Stimulated activated CD4-positive, alpha-beta T cell treated with anti-CD3 and anti-CD28 coated beads, Interleukin-2, amount 100 ng/mL, for 48 hours (primary cell): ENCODE measurements around the gene NFIB.

Source experiments
- DNase-seq, 2 donors: peaks; one replicate each; pipeline ENCODE4 v3.0.0-alpha.2; 2020

NFIB gene

DNA sequence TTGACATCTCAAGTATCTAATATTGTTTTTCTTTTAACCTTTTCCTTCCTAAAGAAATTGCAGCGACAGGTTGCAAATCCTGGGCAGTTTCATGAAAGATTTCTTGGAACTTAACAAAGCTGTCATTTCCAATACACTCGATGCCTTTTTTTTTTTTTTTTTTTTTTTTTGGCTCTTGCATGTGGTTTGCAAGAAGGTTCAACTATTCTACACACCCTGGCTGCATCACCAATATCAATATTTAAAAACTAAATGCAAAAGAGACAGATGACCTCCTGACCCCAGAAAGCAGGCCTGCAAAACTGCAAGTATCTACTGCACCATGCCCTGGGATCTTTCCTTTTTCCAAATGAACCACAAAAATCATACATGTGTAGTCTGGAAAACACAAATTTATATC lies 4.4 kb upstream of the NFIB start:
- no peak for DNase-seq

GRCh38 chr9:14317667-14318320 lies 3.9 kb upstream of the NFIB start:
- DNase-seq: no peak

DNA sequence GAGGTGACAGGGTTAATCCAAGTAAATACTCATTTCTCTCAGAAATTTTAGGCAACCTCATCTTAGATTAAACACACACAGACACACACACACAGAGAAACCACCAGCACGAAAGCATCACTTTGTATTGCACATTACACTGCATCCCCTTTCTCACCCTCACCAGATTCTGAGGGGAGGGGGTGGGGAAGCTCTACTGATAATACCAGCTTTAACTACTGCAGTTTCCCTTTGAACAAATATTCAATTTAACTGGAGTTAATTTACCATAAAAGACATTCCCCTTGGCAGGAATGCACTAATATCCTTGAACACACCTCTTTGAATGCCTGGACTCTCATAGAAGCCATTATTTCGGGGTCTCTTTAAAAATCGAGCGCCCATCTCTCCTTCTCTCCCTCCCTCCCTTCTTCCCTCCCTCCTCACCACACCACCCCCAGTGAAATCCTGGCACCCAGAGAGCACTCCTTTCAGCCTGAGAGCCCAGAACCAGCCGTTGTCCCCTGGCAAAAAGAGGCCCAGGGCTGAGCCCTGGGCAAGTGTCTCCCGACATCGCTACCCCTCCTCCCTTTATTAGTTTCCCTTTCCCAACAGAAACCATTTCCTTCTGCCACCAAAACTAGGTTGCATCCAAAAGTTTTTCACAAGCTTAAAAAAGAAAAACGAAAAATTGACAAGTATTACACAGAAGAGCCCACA lies 2.8 kb upstream of the NFIB start:
- DNase-seq: no peak

DNA sequence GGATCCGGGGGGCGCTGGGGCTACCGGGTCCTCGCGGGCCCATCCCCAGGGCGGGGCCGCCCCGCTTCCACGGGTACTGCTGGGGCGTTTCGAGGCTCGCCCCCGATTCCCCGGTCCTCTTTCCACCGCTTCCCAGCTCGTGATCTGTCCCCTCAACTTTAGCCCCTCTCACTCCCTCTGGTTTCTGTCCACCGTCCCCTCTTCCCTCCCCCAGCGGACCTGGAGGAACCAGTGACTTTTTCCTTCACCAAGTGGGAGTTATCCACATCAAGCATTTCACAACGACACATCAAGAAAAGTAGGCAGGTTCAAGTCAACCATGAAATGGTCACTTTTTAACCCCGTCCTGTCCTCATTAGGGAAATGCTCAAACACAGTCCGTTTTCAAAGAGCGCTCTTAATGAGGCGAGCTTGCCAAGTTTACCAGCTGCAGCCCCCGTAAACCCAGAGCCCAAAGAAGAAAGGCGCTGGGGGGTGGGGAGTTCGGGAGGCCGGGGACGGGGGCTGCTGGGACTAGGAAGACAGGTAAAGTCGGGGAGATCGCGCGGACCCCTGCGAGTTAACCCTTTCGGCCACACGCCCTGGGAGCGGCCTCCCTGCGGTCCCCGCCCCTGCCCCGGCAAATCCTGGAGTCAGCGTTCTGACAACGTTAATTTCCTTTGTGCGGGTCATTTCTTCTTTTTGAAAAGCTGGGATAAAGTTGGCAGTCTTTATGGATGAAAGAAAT lies 2.1 kb upstream of the NFIB start:
- DNase-seq: no peak

DNA sequence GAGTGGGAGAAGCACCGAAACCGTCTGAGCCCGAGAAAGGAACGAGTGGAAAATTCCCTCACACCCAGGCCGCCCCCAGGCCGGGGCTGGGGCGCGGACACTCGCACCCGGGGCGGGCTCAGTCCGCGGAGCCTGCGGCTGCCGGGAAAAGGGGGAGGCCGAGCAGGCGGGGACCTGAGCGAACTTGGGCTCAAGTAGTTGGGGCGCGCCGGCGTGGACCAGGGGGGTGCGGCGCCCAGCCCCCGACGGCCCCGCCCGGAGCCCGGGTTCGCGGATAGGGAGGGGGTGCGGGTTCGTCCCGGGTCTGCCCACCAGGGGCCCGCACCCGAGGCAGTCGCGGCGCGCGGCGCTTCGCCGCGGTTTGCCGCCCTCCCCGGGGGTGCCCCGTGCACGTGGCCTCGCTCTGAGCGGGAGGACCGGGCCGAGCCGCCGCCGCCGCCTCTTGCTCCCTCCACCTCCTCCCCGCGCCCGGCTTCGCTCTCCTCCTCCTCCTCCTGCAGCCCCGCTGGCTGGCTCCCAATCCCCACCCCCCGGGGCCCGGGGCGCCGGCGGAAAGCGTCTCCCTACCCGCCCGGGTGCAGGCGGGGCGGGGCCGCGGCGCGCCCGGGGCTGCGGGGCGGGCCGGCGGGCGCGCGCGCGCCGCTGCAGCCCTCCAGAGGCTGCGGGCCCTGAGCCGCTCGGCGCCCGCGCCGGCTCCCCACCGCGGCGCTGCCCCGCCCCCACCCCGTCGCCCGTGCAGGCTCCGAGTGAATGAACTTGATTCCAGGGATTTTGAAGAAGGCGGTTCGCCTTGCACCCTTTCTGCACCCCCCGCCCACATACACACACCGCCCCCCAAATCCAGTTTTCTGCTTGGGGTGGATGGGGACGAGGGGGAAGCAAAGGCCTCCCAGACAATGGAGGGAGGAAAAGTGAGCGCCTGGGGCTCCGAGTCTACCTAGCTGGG lies 1.3 kb upstream of the NFIB start:
- DNase-seq: no peak

DNA sequence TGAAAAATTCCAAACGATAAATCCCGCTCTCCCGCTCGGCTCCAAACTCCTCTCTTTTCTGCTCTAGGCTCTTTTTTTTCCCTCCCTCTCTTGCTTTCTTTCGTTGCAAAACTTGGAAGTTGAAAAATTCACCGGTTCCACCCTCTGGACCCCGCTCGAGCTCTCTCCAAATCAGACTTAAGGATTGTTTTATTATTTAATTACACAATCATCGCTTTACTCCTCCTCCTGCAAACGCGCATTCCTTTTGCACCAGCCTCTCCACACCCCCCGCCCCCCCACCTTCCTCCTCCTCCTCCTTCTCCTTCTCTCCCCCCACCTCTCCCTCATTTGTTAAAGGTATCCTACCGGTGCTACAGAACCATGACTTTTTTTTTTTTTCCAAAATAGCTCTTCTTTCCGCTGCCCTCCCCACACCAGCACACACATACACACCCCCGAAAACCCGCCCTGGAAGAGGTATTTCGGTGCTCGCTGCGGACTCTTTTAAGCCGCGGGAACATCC lies 535 bp upstream of the NFIB start:
- DNase-seq: no peak

GRCh38 chr9:14313378-14313940 lies 482 bp downstream of the NFIB start:
- no peak for DNase-seq

GRCh38 chr9:14312719-14313377 lies 1.1 kb downstream of the NFIB start:
- DNase-seq: no peak

DNA sequence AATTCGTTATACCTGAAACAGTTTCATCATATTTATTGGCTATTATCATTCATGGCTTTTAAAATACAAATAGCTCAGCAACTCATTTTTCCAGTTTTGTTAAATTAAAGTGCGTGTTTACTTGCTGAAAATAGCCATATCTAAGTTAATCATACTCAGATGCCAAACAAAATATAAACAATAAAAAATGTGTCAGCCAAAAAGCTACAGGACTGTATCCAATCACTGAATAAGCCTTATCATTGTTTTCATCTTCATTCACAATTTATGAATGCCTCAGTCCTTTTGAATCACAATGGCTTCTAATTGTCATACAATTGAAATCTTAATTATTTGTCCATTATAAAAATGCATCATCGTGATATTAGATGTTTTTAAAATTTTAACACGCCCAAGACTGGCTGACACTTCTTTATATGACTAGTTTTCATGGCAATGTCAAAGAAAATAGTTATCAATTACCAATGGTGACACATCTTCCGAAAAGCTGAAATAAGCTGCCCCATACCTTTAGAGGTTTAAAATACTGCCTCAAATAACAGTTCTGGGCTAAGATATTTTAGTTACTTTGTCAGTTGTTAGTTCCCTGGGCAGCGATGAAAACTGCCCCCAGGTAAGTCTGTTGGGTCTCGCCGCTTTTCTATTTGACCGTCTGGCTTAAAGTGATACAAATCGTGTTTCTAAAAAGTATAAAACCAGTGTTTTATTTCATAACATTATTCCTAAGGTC lies 1.8 kb downstream of the NFIB start:
- DNase-seq: no peak

DNA sequence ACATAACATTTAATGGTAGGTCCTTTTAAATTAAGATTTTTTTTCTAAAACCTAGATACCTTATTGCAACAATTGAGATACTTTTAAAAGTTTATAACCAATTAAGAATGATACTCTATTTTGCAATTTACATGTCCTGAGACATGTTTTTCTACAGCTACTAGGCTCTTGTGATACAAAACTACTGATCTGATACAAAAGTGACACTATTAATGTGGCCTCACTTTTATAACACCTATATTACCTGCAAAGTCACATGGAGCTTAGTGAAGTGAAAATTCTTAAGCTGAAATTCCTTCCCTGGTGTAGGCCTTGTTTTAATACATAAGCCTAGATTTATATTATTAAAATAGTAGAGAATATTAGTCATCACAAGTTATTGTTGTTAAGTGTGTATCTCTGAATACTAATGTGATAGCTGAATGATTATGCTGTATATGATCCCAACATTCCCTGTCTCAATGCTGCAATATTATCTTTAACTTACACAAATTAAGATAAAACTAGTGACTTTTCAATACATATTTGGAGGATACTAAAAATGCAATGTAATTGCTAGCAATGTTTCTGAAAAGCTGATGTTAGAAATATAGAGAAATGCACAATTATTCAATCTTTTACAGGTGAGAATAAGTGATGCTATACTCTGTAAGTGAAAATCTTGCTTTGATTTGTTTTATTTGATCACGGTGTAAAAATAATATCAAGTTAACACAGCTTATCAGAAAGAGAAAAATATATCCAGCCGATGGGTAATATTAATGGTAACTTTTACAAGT lies 2.6 kb downstream of the NFIB start:
- DNase-seq: no peak

- no peak for DNase-seq
Measured at GRCh38 chr9:14310311-14310710, 3.6 kb downstream of the NFIB start.

DNA sequence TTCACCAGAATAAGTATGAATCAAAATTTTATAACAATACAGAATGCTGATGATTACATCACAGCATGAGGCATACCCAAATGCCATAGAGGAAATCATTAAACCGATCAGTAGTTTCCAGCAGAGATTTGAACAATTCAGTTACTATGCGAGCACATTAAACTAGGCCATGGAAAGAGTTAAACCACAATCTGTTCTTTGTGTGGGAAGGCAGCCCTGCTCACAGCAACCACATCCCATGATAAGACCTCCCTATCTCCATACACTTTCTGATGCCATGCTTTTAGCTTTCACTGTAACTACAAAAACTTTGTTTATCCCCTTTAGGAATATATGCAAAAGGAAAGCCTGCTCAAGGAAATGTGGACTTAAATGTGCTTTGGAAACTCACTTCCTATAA lies 4.5 kb downstream of the NFIB start:
- no peak for DNase-seq

DNA sequence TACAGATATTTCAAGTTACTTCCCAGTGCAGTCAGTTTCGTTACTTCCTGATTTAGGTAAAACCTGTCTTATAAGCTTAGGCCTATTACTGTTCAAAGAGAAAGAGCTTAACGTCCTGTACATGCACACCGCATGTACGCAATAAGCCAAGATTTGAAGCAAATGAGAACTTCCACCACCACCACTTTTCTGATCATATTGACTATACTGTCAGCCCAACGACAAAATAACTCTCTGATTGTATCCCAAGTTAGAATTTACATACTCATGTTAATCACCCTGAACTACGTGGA lies 5.1 kb downstream of the NFIB start:
- DNase-seq: no peak

DNA sequence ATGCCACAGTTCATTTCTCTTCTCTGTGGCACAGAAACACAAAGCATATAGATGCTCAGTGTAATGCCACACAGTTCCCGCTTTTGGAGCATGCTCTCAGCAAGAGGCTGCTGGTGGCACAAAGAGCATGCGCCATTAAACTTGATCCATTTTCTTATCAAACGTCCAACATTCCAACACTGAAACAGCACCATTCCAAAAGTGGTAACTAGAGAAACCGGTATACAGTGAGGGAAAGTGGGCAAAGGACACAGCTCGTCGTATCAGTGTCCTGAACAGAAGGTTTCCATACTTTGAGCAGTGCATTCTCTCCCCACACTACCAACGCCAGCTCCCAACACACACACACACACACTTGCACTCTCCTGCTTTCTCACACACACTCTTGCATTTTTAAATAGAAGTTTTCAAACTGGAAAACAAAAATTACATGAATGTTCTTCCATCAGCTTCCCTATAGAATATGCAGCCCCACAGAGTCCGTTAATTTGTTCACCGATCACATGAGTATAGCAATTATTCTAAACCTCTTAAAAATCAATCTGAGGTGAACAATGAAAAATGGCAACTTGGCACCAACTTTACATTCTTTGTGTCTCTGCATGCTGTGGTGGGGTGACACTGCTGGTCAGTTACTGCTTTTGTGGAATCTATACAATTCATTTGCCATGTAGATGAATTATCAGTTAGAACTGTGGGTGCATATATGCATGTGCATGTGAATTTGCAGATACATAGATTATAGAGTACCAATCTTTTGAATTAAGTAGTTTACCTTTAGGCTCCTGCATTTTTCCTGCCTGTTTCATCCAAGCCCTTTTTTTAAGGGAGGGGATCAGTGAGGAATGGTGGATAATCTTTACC lies 5.7 kb downstream of the NFIB start:
- DNase-seq: no peak

DNA sequence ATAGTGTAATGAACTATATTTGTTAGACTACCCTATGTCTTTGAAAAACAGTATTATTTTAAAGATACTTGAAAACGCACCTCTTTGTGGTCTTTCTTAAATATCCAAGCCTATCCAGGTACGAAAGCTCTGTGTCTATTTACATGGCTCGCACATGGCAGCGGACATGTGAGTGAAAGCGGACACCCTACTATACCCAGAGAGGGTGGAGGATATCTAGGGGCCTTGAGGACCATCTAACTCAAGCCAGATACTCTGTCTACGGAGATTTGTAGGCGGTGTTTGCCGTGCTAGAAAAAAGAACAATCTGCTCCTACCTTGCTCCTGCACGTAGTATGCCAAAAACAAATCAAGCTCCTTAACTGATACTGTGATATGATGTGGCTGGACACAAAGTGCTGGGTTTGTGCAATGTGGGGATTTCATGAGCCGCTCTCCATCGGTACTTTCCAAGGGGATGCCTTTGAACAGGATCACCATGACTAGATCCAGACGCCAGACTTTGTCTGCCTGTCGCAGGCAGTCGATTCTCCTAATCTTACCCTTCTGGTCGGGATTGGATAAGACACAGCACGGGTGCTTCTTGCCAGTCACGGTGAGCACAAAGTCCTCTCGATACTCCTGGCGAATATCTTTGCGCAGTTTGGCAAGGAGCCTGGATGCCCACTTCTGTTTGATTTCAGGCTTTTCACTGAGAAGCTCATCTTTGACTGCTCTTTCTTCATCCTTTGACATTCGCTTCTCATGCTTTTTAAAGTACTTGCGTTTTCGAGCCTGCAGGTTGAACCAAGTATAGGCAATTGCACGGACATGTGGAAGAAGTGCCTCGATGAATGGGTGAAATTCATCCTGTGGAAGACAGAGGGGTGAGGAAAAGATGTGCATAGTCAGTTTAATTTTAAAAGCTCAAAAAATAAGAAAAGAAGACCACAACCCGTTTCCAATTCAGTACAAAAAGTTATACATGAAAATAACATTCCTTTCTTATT lies 7.0 kb downstream of the NFIB start:
- DNase-seq: no peak

GRCh38 chr9:14306188-14306587 lies 7.8 kb downstream of the NFIB start:
- DNase-seq: no peak

GRCh38 chr9:14304259-14304658 lies 9.7 kb downstream of the NFIB start:
- no peak for DNase-seq

DNA sequence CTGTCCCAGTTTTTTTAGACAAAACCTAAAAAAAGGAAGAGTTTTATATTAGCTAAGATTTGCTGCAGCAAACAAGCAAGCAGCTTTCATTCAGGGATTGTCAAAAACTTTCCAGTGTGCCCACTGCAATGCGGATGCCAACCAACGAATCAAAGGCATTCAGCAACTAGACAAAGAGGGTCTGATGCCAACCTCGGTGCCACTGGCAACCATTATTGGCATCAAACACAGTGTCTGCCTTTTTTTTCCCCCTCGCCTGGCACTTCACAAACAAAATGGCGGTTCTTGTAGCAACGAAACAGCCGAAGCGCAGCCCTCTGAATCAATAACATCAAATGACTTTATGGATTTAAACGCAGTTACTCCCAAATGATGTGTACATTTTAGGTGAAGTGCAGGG lies 10.4 kb downstream of the NFIB start:
- no peak for DNase-seq
